ENCODE data around the gene GRAMD1B.
A peak's percentile ranks its signal among the peaks of the same experiment; 100 is the strongest.

GRAMD1B gene

GRCh38 chr11:123576082-123576481 lies 146.0 kb downstream of the GRAMD1B start:
- no peaks in the 10 kb centered on the region for H3K9me3 ChIP-seq (replicated peaks in 1 of 2; ENCODE audit: control insufficient read depth in 2 of 2, insufficient read depth in 1 of 2, low read depth in 1 of 2, low read length in 2 of 2)
- no peak overlapping the region for H2BK15ac ChIP-seq (ENCODE audit: low read length)
- no peak overlapping the region for H3K27ac ChIP-seq (replicated peaks; ENCODE audit: low read length)
- no peak overlapping the region for H3K4me3 ChIP-seq (ENCODE audit: low read length in 2 of 2)
- no peak overlapping the region for H3K23ac ChIP-seq (ENCODE audit: low read depth, low read length, poor library complexity)
- no peak overlapping the region for H2AK5ac ChIP-seq (ENCODE audit: low read depth, low read length)
- peaks cover 4% of the 10 kb centered on the region for H3K79me1 ChIP-seq (ENCODE audit: low read depth, low read length)
- H3K27me3 ChIP-seq (ENCODE audit: control insufficient read depth in 3 of 3, insufficient read depth in 3 of 3, low read depth in 1 of 3, low read length in 3 of 3): no peaks in the 10 kb centered on the region
- H3K9ac ChIP-seq (ENCODE audit: low read depth, low read length, poor library complexity): no peak overlapping the region
- H3K36me3 ChIP-seq (replicated peaks in 1 of 2; ENCODE audit: control insufficient read depth in 2 of 2, insufficient read depth in 2 of 2, low read length in 2 of 2): peaks cover 0 to 3% of the 10 kb centered on the region in 2 donors
- H2AFZ ChIP-seq (ENCODE audit: low read length): no peak overlapping the region
- WGBS, 2 donors (ENCODE audit: extremely low coverage in 2 of 2, insufficient read length in 2 of 2, insufficient replicate concordance in 1 of 2): no CpG with 5 or more reads among the region's 3 CpGs
- H2BK5ac ChIP-seq (ENCODE audit: low read length): no peak overlapping the region
- H3K4ac ChIP-seq (ENCODE audit: low read length): no peak overlapping the region
- no peak overlapping the region for H2BK120ac ChIP-seq (ENCODE audit: low read depth, low read length)
- H3K14ac ChIP-seq (ENCODE audit: low read length): no peak overlapping the region
- DNase-seq (ENCODE audit: low spot score): no peak
- H3K4me2 ChIP-seq (ENCODE audit: insufficient read depth, low read length, poor library complexity, severe bottlenecking): no peak overlapping the region
- H2BK12ac ChIP-seq (ENCODE audit: low read length): no peak overlapping the region
- no peak overlapping the region for H4K91ac ChIP-seq (ENCODE audit: low read depth, low read length, poor library complexity)
- H4K8ac ChIP-seq (ENCODE audit: low read depth, low read length): no peak overlapping the region
- peaks cover 3% of the 10 kb centered on the region in 2 donors for H3K4me1 ChIP-seq (ENCODE audit: control insufficient read depth in 2 of 2, insufficient read depth in 1 of 2, low read depth in 1 of 2, low read length in 2 of 2)
- H3K18ac ChIP-seq (ENCODE audit: low read length): no peak overlapping the region

GRCh38 chr11:123576501-123576900 lies 146.4 kb downstream of the GRAMD1B start:
- Histone ChIP-seq H2BK12ac (ENCODE audit: low read length) (no peak overlapping the region), H3K27ac (replicated peaks; ENCODE audit: low read length) (no peak overlapping the region), H3K9me3 (replicated peaks in 1 of 2; ENCODE audit: control insufficient read depth in 2 of 2, insufficient read depth in 1 of 2, low read depth in 1 of 2, low read length in 2 of 2) (no peaks in the 10 kb centered on the region), H3K36me3 (replicated peaks in 1 of 2; ENCODE audit: control insufficient read depth in 2 of 2, insufficient read depth in 2 of 2, low read length in 2 of 2) (peaks cover 0 to 3% of the 10 kb centered on the region in 2 donors), H4K91ac (ENCODE audit: low read depth, low read length, poor library complexity) (no peak overlapping the region), H3K4me2 (ENCODE audit: insufficient read depth, low read length, poor library complexity, severe bottlenecking) (no peak overlapping the region), H3K23ac (ENCODE audit: low read depth, low read length, poor library complexity) (no peak overlapping the region), H3K14ac (ENCODE audit: low read length) (no peak overlapping the region), H2AK5ac (ENCODE audit: low read depth, low read length) (no peak overlapping the region), H3K4me1 (ENCODE audit: control insufficient read depth in 2 of 2, insufficient read depth in 1 of 2, low read depth in 1 of 2, low read length in 2 of 2) (peaks cover 2 to 3% of the 10 kb centered on the region in 2 donors), H2AFZ (ENCODE audit: low read length) (no peak overlapping the region), H3K4me3 (ENCODE audit: low read length in 2 of 2) (no peak overlapping the region), H2BK120ac (ENCODE audit: low read depth, low read length) (no peak overlapping the region), H2BK5ac (ENCODE audit: low read length) (no peak overlapping the region), H3K27me3 (ENCODE audit: control insufficient read depth in 3 of 3, insufficient read depth in 3 of 3, low read depth in 1 of 3, low read length in 3 of 3) (no peaks in the 10 kb centered on the region), H3K79me1 (ENCODE audit: low read depth, low read length) (peaks cover 3% of the 10 kb centered on the region), H4K8ac (ENCODE audit: low read depth, low read length) (no peak overlapping the region), H3K4ac (ENCODE audit: low read length) (no peak overlapping the region), H3K18ac (ENCODE audit: low read length) (no peak overlapping the region), H2BK15ac (ENCODE audit: low read length) (no peak overlapping the region), H3K9ac (ENCODE audit: low read depth, low read length, poor library complexity) (no peak overlapping the region)
- DNase-seq (ENCODE audit: low spot score): no peak
- WGBS, 2 donors (ENCODE audit: extremely low coverage in 2 of 2, insufficient read length in 2 of 2, insufficient replicate concordance in 1 of 2): no CpG with 5 or more reads among the region's 3 CpGs

DNA sequence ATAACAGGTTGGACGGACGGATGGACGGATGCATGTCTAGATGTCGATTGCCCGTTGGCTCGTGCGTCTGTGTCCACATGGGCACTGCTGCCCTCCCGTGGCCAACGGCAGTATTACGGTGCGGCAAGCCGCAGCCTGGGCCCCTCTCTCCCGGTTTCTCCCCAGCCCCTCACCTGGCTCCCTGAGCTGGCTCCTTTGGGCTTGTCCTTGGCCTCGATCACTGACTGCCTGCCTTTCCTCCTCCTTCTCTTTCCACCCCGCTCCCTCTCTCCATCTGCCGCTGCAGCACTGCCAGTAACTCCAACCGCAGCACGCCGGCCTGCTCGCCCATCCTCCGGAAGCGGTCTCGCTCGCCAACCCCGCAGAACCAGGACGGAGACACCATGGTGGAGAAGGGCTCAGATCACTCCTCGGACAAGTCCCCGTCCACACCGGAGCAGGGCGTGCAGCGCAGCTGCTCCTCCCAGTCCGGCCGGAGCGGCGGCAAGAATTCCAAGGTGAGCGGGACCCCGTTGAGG lies 147.1 kb downstream of the GRAMD1B start:
- H3K79me1 ChIP-seq (ENCODE audit: low read depth, low read length): peaks cover 3% of the 10 kb centered on the region
- H2BK12ac ChIP-seq (ENCODE audit: low read length): no peak overlapping the region
- no peak overlapping the region for H3K4me3 ChIP-seq (ENCODE audit: low read length in 2 of 2)
- H2AK5ac ChIP-seq (ENCODE audit: low read depth, low read length): peak overlapping the region; percentile 52
- no peak overlapping the region for H3K4me2 ChIP-seq (ENCODE audit: insufficient read depth, low read length, poor library complexity, severe bottlenecking)
- no peak overlapping the region for H4K8ac ChIP-seq (ENCODE audit: low read depth, low read length)
- no peak overlapping the region for H3K14ac ChIP-seq (ENCODE audit: low read length)
- H3K36me3 ChIP-seq (replicated peaks in 1 of 2; ENCODE audit: control insufficient read depth in 2 of 2, insufficient read depth in 2 of 2, low read length in 2 of 2): peaks cover 0 to 3% of the 10 kb centered on the region in 2 donors
- peak overlapping the region; percentile 44 for H4K91ac ChIP-seq (ENCODE audit: low read depth, low read length, poor library complexity)
- H3K27me3 ChIP-seq (ENCODE audit: control insufficient read depth in 3 of 3, insufficient read depth in 3 of 3, low read depth in 1 of 3, low read length in 3 of 3): no peaks in the 10 kb centered on the region
- H2BK5ac ChIP-seq (ENCODE audit: low read length): no peak overlapping the region
- peak overlapping the region; percentile 16 for H2BK15ac ChIP-seq (ENCODE audit: low read length)
- DNase-seq (ENCODE audit: low spot score): peak; percentile 40
- H3K18ac ChIP-seq (ENCODE audit: low read length): peak overlapping the region; percentile 71
- H3K9ac ChIP-seq (ENCODE audit: low read depth, low read length, poor library complexity): no peak overlapping the region
- H3K23ac ChIP-seq (ENCODE audit: low read depth, low read length, poor library complexity): peak overlapping the region; percentile 89
- no peak overlapping the region for H3K27ac ChIP-seq (replicated peaks; ENCODE audit: low read length)
- H3K9me3 ChIP-seq (replicated peaks in 1 of 2; ENCODE audit: control insufficient read depth in 2 of 2, insufficient read depth in 1 of 2, low read depth in 1 of 2, low read length in 2 of 2): no peaks in the 10 kb centered on the region
- no peak overlapping the region for H2BK120ac ChIP-seq (ENCODE audit: low read depth, low read length)
- H2AFZ ChIP-seq (ENCODE audit: low read length): no peak overlapping the region
- H3K4me1 ChIP-seq (ENCODE audit: control insufficient read depth in 2 of 2, insufficient read depth in 1 of 2, low read depth in 1 of 2, low read length in 2 of 2): peaks cover 2 to 3% of the 10 kb centered on the region in 2 donors
- WGBS, 2 donors (ENCODE audit: extremely low coverage in 2 of 2, insufficient read length in 2 of 2, insufficient replicate concordance in 1 of 2): no CpG with 5 or more reads among the region's 37 CpGs
- H3K4ac ChIP-seq (ENCODE audit: low read length): no peak overlapping the region

DNA sequence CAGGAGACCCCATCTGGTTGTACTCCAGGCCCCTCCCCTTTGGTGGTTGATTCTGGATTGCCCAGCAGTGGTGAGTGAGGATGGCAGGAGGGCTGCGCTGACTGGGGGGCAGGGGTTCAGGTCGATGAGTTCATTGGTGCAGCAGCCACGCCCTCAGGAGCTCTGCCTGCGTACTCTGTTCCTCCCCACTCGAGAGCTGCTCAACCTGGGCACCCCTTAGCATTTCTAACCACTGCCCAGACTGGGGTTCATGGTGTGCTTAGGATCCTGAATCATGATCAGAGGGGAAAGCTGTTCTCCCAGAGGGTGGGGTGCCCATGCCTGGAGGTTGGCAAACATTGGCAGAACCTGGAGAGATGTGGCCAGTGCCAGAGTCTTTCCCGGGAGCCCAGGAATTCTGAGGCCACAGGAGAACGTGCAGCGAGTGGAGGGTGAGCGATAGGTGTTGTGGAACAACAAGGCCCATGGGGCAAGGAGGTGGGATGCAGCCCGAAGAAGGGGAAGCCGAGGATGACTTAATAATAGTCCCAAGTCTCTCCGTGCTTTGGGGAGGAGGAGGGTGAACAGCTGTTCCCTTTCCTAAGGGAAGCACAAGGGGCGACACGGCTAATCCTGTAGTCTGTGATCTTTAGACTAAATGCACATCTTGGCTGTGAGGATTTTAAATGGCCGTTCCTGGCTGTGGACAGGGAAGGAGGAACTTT lies 148.9 kb downstream of the GRAMD1B start:
- Histone ChIP-seq H3K18ac (ENCODE audit: low read length) (no peak overlapping the region), H3K36me3 (replicated peaks in 1 of 2; ENCODE audit: control insufficient read depth in 2 of 2, insufficient read depth in 2 of 2, low read length in 2 of 2) (peaks cover 0 to 3% of the 10 kb centered on the region in 2 donors), H4K8ac (ENCODE audit: low read depth, low read length) (no peak overlapping the region), H3K4me3 (ENCODE audit: low read length in 2 of 2) (no peak overlapping the region), H2BK15ac (ENCODE audit: low read length) (no peak overlapping the region), H2AFZ (ENCODE audit: low read length) (no peak overlapping the region), H3K9me3 (replicated peaks in 1 of 2; ENCODE audit: control insufficient read depth in 2 of 2, insufficient read depth in 1 of 2, low read depth in 1 of 2, low read length in 2 of 2) (peaks cover 0 to 4% of the 10 kb centered on the region in 2 donors), H3K79me1 (ENCODE audit: low read depth, low read length) (peaks cover 8% of the 10 kb centered on the region), H2BK5ac (ENCODE audit: low read length) (no peak overlapping the region), H3K9ac (ENCODE audit: low read depth, low read length, poor library complexity) (no peak overlapping the region), H2BK12ac (ENCODE audit: low read length) (no peak overlapping the region), H2BK120ac (ENCODE audit: low read depth, low read length) (no peak overlapping the region), H3K27me3 (ENCODE audit: control insufficient read depth in 3 of 3, insufficient read depth in 3 of 3, low read depth in 1 of 3, low read length in 3 of 3) (peaks cover 0 to 2% (median 0%) of the 10 kb centered on the region in 3 experiments), H3K14ac (ENCODE audit: low read length) (no peak overlapping the region), H3K23ac (ENCODE audit: low read depth, low read length, poor library complexity) (no peak overlapping the region), H4K91ac (ENCODE audit: low read depth, low read length, poor library complexity) (no peak overlapping the region), H2AK5ac (ENCODE audit: low read depth, low read length) (no peak overlapping the region), H3K27ac (replicated peaks; ENCODE audit: low read length) (no peak overlapping the region), H3K4me1 (ENCODE audit: control insufficient read depth in 2 of 2, insufficient read depth in 1 of 2, low read depth in 1 of 2, low read length in 2 of 2) (peaks cover 0 to 5% of the 10 kb centered on the region in 2 donors), H3K4ac (ENCODE audit: low read length) (no peak overlapping the region), H3K4me2 (ENCODE audit: insufficient read depth, low read length, poor library complexity, severe bottlenecking) (no peak overlapping the region)
- WGBS, 2 donors (ENCODE audit: extremely low coverage in 2 of 2, insufficient read length in 2 of 2, insufficient replicate concordance in 1 of 2): no CpG with 5 or more reads among the region's 15 CpGs
- no peak for DNase-seq (ENCODE audit: low spot score)
